Omental fat pad (tissue), 4 donors: ENCODE results near the gene NEK5. TPM values are rescaled to one million over a fixed set of nuclear protein-coding genes. Genes with fewer than 3 reads are reported as not detected.

Experiments
- ATAC-seq: fragments of 150-250 bp; one replicate; pipeline ENCODE4 v1.9.1; 2016; ENCODE audit warnings: mild to moderate bottlenecking, moderate library complexity; ENCODE audit not compliant: low FRiP score
- DNase-seq: peaks from one replicate; pipeline ENCODE4 v3.0.0-alpha.2; 2019; ENCODE audit warnings: low spot score
- total RNA-seq, 4 donors: library from RNA; depleted of rRNA; stranded (reverse); fragments of >200 nt; gene quantifications; one replicate each; pipeline ENCODE4 v1.1.0, GENCODE V29; 2016
- TF ChIP-seq, protein P1 (sequence below), 3 donors: fragments of 450-650 bp; IDR thresholded peaks; one replicate each; pipeline ENCODE4 v1.5.1; 2016 to 2017; ENCODE audit warnings: antibody characterized with exemption in 3 of 3, mild to moderate bottlenecking in 3 of 3, moderate library complexity in 2 of 3

NEK5 gene
- total RNA-seq, 4 donors from 2014 or later = 0.32 to 2.5 (median 0.52) TPM

DNA sequence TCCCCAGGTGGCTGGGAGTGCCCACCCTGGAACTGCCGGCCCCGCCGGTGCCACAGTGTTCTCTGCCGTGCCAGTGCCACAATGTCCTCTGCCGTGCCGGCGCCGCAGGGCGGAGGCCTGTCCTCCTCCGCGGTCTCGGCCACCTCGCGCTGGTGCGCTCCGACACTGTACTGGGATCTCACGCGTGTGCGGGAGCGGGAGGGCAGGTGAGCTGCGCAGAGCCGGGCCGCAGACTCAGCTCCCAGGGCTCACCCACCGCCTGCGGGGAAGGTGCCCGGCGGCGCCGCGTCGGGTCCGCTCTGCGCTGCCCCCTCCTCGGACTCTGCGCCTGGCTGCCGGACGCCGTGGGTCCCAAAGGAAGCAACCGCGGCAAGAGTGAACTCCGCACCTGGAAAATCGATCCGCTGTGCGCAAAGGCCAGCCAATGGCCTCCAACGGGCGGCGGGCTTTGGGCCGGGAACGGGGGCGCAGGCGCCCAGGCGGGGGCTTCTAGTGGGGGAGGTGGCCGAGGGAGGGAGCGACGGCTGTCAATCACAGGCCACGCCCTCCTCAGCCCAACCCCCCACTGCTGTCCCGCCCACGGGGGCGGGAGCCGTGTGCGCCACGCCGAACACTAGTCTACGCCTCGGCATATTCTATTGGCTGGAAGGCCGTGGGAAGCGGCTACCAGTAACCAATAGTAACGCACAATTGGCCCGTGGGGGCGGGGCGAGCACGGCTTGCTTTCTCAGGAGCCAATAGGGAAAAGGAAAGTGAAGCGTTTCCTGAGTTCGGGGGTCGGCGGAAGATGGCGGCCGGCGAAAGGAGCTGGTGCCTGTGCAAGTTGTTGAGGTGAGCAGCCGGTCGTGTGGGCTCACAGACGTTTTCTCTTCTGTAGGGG is 117.0 kb downstream of the NEK5 start, which contains the start of gene ALG11:
TSS of gene ALG11 (plus strand) at position 767 of the 880 bp plus-strand sequence. CDS start at position 788, 21 bp downstream.
- TF ChIP-seq, protein P1, sequence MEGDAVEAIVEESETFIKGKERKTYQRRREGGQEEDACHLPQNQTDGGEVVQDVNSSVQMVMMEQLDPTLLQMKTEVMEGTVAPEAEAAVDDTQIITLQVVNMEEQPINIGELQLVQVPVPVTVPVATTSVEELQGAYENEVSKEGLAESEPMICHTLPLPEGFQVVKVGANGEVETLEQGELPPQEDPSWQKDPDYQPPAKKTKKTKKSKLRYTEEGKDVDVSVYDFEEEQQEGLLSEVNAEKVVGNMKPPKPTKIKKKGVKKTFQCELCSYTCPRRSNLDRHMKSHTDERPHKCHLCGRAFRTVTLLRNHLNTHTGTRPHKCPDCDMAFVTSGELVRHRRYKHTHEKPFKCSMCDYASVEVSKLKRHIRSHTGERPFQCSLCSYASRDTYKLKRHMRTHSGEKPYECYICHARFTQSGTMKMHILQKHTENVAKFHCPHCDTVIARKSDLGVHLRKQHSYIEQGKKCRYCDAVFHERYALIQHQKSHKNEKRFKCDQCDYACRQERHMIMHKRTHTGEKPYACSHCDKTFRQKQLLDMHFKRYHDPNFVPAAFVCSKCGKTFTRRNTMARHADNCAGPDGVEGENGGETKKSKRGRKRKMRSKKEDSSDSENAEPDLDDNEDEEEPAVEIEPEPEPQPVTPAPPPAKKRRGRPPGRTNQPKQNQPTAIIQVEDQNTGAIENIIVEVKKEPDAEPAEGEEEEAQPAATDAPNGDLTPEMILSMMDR (IDR thresholded peaks at IDR 0.05) = no peak
- ATAC-seq = peak; percentile 99
- peak; percentile 98 for DNase-seq

DNA sequence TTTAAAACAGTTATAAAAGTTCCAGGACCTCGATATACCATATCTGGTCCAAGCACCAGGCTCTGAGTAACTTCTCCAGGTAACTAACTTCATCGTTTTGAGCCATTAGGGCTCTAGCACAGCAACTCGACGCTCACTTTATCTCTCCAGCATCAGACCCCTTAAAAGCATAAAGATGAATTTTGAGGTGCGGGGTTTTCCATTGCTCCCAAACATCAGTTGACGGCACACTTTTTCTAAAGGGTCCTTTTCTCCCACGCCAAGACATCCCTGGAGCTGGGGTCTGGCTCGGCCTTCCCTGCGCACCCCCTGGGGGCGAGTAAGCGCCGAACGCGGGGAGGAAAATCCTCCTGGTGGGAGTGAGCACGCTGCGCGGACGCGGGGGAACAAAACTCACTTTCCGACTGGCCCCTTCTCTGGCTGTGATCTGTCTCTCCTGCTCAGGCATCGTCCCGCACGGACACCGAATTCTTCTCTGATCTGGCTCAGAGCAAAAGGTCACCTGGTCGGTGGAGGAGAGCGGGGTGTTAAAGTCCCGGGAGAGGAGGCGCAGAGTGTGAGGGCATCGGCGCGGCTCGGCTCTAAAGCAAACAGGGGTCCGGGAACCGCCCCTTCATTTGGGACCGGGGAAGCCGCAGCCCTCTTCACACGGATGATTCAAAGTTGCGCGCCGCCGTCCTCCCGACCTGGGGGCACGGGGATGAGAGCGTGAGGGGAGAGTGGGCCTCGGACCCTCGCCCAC is 117.8 kb downstream of the NEK5 start, which contains the start of gene ATP7B:
TSS of gene ATP7B (minus strand) at position 561 of the 742 bp plus-strand sequence. CDS start at position 448, 113 bp downstream.
- TF ChIP-seq, protein P1 (IDR thresholded peaks at IDR 0.05) = peak in 1 of 3 donors; percentile 3
- ATAC-seq = peak; percentile 10
- DNase-seq = no peak

DNA sequence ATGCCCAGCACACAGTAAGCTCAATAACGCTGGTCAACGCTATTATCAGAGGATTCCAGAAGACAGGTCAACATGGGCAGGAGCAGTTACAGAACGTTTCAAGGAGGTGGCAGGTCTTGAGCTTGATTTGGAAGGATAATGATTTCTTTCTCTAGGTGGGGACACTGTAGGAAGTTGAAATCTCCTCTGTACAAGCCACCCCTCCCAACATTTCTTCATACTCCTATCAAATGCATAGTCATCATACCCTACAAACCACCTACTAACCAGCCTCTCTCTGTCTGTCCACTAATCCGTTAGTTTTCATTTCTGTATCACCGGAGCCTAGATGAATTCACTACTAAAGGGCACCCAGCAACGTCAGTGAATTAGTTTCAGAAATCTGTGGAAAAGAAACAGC is 118.9 kb downstream of the NEK5 start:
- DNase-seq (no peak), ATAC-seq (no peak)

DNA sequence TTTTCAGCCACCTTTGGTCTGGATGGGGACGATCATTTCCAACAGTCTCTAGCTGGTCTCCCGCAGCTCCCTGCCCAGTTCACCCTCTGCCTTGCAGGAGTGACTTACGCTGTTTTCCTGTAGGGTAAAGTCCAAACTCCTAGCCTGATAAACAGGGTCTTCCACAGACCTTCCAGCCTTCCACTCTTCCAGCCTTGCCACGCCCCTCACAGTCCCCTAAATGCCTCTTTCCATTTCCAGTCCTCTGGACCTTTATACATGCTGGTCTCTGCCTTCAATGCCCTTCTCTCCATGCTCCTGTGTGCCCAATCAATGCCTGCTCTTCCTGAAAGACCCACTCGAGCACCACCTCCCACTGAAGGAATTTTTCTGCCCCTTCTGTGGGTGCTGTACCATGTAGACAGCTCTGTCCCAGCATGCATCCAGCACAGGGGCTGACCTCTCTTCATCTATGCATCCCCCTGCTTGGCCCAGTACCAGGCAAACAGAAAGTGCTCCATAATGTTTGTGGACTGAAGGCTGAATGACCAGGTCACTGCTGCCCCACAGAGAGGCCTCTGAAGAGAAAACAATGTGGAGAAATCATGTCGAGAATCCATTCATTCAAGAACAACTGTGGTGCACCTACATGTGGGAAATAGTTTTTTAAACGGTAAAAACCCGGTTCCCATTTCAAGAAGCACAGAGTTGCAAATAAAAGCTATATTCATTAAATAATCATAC is 122.2 kb downstream of the NEK5 start:
- DNase-seq = no peak
- ATAC-seq = no peak
- TF ChIP-seq, protein P1 (IDR thresholded peaks at IDR 0.05) = no peak

More for the DNA sequence above, 118.9 kb downstream of the NEK5 start:
- TF ChIP-seq, protein P1 (IDR thresholded peaks at IDR 0.05) = no peak

DNA sequence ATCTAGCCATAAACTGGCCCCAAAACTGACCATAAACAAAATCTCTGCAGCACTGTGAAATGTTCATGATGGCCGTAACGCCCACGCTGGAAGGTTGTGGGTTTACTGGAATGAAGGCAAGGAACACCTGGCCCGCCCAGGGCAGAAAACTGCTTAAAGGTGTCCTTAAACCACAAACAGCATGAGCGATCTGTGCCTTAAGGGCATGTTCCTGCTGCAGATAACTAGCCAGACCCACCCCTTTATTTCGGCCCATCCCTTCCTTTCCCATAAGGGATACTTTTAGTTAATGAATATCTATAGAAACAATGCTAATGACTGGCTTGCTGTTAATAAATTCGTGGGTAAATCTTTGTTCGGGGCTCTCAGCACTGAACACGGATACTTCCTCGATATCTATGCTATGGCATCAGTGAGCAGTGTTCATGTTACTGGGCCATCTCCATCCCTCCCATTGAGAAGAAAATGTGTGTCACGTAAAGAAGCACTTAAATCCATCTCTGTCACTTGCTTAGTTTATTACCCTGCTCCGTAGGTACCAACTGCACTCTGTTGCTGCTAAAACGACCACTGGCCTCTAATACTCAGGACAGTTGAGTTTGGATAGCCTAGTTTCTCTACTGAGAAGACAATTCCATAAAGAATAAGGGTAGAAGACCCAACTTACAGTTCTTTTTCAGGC is 122.9 kb downstream of the NEK5 start:
- no peak for ATAC-seq
- TF ChIP-seq, protein P1 (IDR thresholded peaks at IDR 0.05) = no peak
- DNase-seq = no peak

DNA sequence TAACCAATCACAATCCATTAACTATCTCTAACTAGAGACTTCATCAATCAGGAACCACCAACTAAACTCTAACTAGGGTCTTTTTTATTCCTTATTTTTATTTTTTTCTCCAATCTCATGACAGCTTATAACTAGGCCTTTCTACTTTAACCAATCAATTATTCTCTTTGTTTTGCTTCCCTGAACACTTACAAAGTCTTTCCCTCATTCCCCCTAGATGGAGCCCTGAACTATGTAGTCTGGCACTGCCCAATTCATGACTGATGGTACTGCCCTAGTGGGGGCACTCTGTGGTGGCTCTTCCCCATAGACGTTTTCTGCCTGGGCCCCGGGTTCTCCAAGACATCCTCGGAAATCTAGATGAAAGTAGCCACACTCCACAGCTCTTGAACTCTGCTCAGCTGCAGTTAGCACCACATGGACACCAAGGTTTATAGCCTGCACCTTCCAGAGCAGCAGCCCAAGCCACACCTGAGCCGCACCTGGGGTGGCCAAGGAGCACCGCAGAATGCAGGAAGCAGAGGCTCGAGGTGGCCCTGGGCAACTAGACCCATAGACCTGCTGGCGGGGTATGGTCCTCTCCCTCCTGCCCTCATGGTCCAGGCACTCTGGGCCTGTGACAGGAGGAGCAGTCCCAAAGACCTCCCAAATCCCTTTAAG is 124.2 kb downstream of the NEK5 start:
- TF ChIP-seq, protein P1 (IDR thresholded peaks at IDR 0.05) = no peak
- ATAC-seq = no peak
- DNase-seq = no peak
